GM23338 (cell line): ENCODE measurements around the gene HTT. TPM values are rescaled to one million over a fixed set of nuclear protein-coding genes. Genes with fewer than 3 reads are reported as not detected.

ENCODE experiments used
- ATAC-seq: fragments of 200-7000 bp; cut with Tn5 transposase; 3 replicates; pipeline ENCODE4 v1.9.1; 2020
- DNase-seq: peaks from one replicate; pipeline ENCODE4 v3.0.0-alpha.2; 2015; ENCODE audit warnings: low spot score
- H2AFZ ChIP-seq: fragments of 200-600 bp; sonication (generic); 2 replicates; pipeline ENCODE4 v1.8.0; 2016; ENCODE audit warnings: antibody characterized with exemption, mild to moderate bottlenecking, moderate library complexity
- H3F3A ChIP-seq: fragments of 200-600 bp; sonication (generic); replicated peaks from 2 replicates; pipeline ENCODE4 v1.8.0; 2017; ENCODE audit warnings: antibody characterized with exemption, mixed run types, low read depth
- H3K27ac ChIP-seq: fragments of 200-600 bp; sonication (generic); 2 replicates; pipeline ENCODE4 v1.6.1; 2016; ENCODE audit warnings: low read depth
- H3K27me3 ChIP-seq: fragments of 200-600 bp; sonication (generic); 2 replicates; pipeline ENCODE4 v1.8.0; 2016; ENCODE audit warnings: mild to moderate bottlenecking, mixed run types, moderate library complexity; ENCODE audit not compliant: insufficient read depth
- H3K36me3 ChIP-seq: fragments of 200-600 bp; sonication (generic); 2 replicates; pipeline ENCODE4 v1.8.0; 2016; ENCODE audit warnings: mild to moderate bottlenecking; ENCODE audit not compliant: insufficient read depth
- H3K4me1 ChIP-seq: fragments of 200-600 bp; sonication (generic); 2 replicates; pipeline ENCODE4 v1.8.0; 2016; ENCODE audit warnings: mild to moderate bottlenecking, moderate library complexity; ENCODE audit not compliant: insufficient read depth
- H3K4me2 ChIP-seq: fragments of 200-600 bp; sonication (generic); 2 replicates; pipeline ENCODE4 v1.7.1; 2017; ENCODE audit warnings: mixed run types
- H3K4me3 ChIP-seq: fragments of 200-600 bp; sonication (generic); 2 replicates; pipeline ENCODE4 v1.6.1; 2016; ENCODE audit warnings: mixed run types
- H3K79me2 ChIP-seq: fragments of 200-600 bp; sonication (generic); replicated peaks from 2 replicates; pipeline ENCODE4 v1.8.0; 2017; ENCODE audit warnings: mild to moderate bottlenecking; ENCODE audit not compliant: insufficient read depth
- H3K9me2 ChIP-seq: fragments of 200-600 bp; sonication (generic); 2 replicates; pipeline ENCODE4 v1.8.0; 2017; ENCODE audit not compliant: insufficient read depth
- H4K20me1 ChIP-seq: fragments of 200-600 bp; sonication (generic); replicated peaks from 2 replicates; pipeline ENCODE4 v1.8.0; 2017; ENCODE audit warnings: mild to moderate bottlenecking; ENCODE audit not compliant: insufficient read depth
- H3K27ac Mint-ChIP-seq: 2 replicates; pipeline ENCODE4 v1.8.0; 2020; ENCODE audit warnings: inconsistent platforms, mild to moderate bottlenecking, moderate library complexity, mixed read lengths
- H3K27me3 Mint-ChIP-seq: 3 replicates; pipeline ENCODE4 v1.8.0; 2022; ENCODE audit warnings: low read depth, mild to moderate bottlenecking, moderate library complexity, mixed read lengths, inconsistent platforms; ENCODE audit not compliant: insufficient read depth, poor library complexity
- H3K36me3 Mint-ChIP-seq: 3 replicates; pipeline ENCODE4 v1.8.0; 2021; ENCODE audit warnings: low read depth, mild to moderate bottlenecking, inconsistent platforms, moderate library complexity, mixed read lengths
- H3K4me1 Mint-ChIP-seq: 3 replicates; pipeline ENCODE4 v1.8.0; 2020; ENCODE audit warnings: mild to moderate bottlenecking, inconsistent platforms, mixed read lengths
- H3K4me3 Mint-ChIP-seq: 3 replicates; pipeline ENCODE4 v1.8.0; 2021; ENCODE audit warnings: moderate library complexity, mild to moderate bottlenecking, inconsistent platforms, mixed read lengths
- H3K9me3 Mint-ChIP-seq: 3 replicates; pipeline ENCODE4 v1.8.0; 2020; ENCODE audit warnings: moderate library complexity, mild to moderate bottlenecking, inconsistent platforms, mixed read lengths
- CTCF ChIP-seq, 2 experiments: fragments of 200-600 bp in 1 of 2; sonication (generic) in 1 of 2; conservative IDR thresholded peaks; 2 replicates each; pipeline versions ENCODE4 v1.5.1 to v1.6.1; 2016 to 2017; ENCODE audit warnings: antibody characterized with exemption in 2 of 2, low read depth in 2 of 2, mild to moderate bottlenecking in 2 of 2, moderate library complexity in 1 of 2
- EZH2phosphoT487 ChIP-seq: fragments of 200-600 bp; sonication (generic); IDR thresholded peaks from one replicate; pipeline ENCODE4 v1.8.1; 2018; ENCODE audit warnings: antibody characterized with exemption; ENCODE audit not compliant: unreplicated experiment
- NANOG ChIP-seq: IDR thresholded peaks from 2 replicates; pipeline ENCODE4 v1.6.1; 2016; ENCODE audit warnings: antibody characterized with exemption, borderline replicate concordance
- POLR2AphosphoS5 ChIP-seq: IDR thresholded peaks from 2 replicates; pipeline ENCODE4 v1.6.1; 2016; ENCODE audit warnings: antibody characterized with exemption, low read depth
- STAT1 ChIP-seq: IDR thresholded peaks from one replicate; pipeline ENCODE4 v1.6.1; 2016; ENCODE audit warnings: antibody characterized with exemption; ENCODE audit not compliant: unreplicated experiment
- ZNF114 ChIP-seq: fragments of 250-450 bp; sonication (Bioruptor Pico); IDR thresholded peaks from 2 replicates; pipeline ENCODE4 v1.5.0; 2020; ENCODE audit warnings: mild to moderate bottlenecking, moderate library complexity
- ZNF331 ChIP-seq: fragments of 250-450 bp; sonication (Bioruptor Pico); IDR thresholded peaks from 2 replicates; pipeline ENCODE4 v1.5.0; 2020; ENCODE audit warnings: low read depth, mild to moderate bottlenecking, moderate library complexity
- ZNF462 ChIP-seq: fragments of 250-450 bp; sonication (Bioruptor Pico); IDR thresholded peaks from 2 replicates; pipeline ENCODE4 v1.5.0; 2020; ENCODE audit warnings: mild to moderate bottlenecking, moderate library complexity
- polyA plus RNA-seq: library from polyadenylated mRNA; unstranded; fragments of >200 nt; fragmentation: Nextera tagmentation; extraction: Ambion mirVana; gene quantifications from 2 replicates; pipeline ENCODE4 v1.2.1, GENCODE V29; 2016
- total RNA-seq: library from RNA; depleted of rRNA; stranded (reverse); fragments of >200 nt; shearing (Covaris generic); gene quantifications from 2 replicates; pipeline ENCODE4 v1.2.3, GENCODE V29; 2014

The HTT gene
- total and polyA plus RNA-seq, 2 experiments from 2014 or later: 26.6 to 67.7 TPM

GRCh38 chr4:3283916-3284315 is 209.4 kb downstream of the HTT start:
- H3K27ac Mint-ChIP-seq: no peak overlapping the region
- H3K4me1 ChIP-seq: no peaks in the 10 kb centered on the region
- peaks cover 2% of the 10 kb centered on the region; the same call in 2 of the 3 replicates for H3K36me3 Mint-ChIP-seq
- no peak overlapping the region for H3K4me2 ChIP-seq
- H4K20me1 ChIP-seq: no peaks in the 10 kb centered on the region
- H3F3A ChIP-seq: no peaks in the 10 kb centered on the region; the same call in 1 of the 2 replicates
- no peak overlapping the region for H3K4me3 ChIP-seq
- no peaks in the 10 kb centered on the region for H3K36me3 ChIP-seq
- ATAC-seq (no peak; the same call in 2 of the 3 replicates), DNase-seq (no peak)
- H3K9me3 Mint-ChIP-seq: peaks cover 16% of the 10 kb centered on the region; the same call in 2 of the 3 replicates
- no peaks in the 10 kb centered on the region; the same call in 2 of the 3 replicates for H3K4me1 Mint-ChIP-seq
- H2AFZ ChIP-seq: no peak overlapping the region
- H3K27me3 ChIP-seq: no peaks in the 10 kb centered on the region
- H3K79me2 ChIP-seq: no peaks in the 10 kb centered on the region
- peaks cover 6% of the 10 kb centered on the region for H3K27me3 Mint-ChIP-seq
- no peak overlapping the region for H3K4me3 Mint-ChIP-seq
- no peaks in the 10 kb centered on the region for H3K9me2 ChIP-seq
- no peak overlapping the region for H3K27ac ChIP-seq
- TF ChIP-seq STAT1: no peak
- no peak for TF ChIP-seq POLR2AphosphoS5
- no peak for TF ChIP-seq EZH2phosphoT487
- no peak for TF ChIP-seq ZNF462
- no peak for TF ChIP-seq CTCF (conservative IDR thresholded peaks at IDR 0.05; ENCODE audit: low read depth in 2 of 2)
- TF ChIP-seq ZNF331 (CRISPR knock-in tag): no peak
- no peak for TF ChIP-seq ZNF114 (CRISPR knock-in tag)
- TF ChIP-seq NANOG: no peak
